HL-60/S4 treated with retinoic acid at 250 ng/mL for 4 days and 3 days (cell line): ENCODE data around the gene CABLES2.

Experiments
- in situ Hi-C: fragments of 300-500 bp; cut with MboI; formaldehyde crosslinking; loops from 2 replicates; pipeline ENCODE4 v1.7.0; 2022; ENCODE audit warnings: low sequenced_read_pairs

Gene CABLES2

GRCh38 chr20:62406635-62407176 lies 379 bp downstream of the CABLES2 start:
- in situ Hi-C loops, result no loop called here

GRCh38 chr20:62405981-62406513 lies 1.0 kb downstream of the CABLES2 start:
- in situ Hi-C loops, result no loop called here

- in situ Hi-C loops, result no loop called here
Measured at GRCh38 chr20:62405108-62405980, 1.7 kb downstream of the CABLES2 start.

- in situ Hi-C loops, result no loop called here
Measured at GRCh38 chr20:62404761-62405107, 2.4 kb downstream of the CABLES2 start.

GRCh38 chr20:62404112-62404665 lies 2.9 kb downstream of the CABLES2 start:
- in situ Hi-C loops, result no loop called here

GRCh38 chr20:62403331-62403730 lies 3.8 kb downstream of the CABLES2 start:
- in situ Hi-C loops, result no loop called here

- in situ Hi-C loops, result no loop called here
Measured at GRCh38 chr20:62402456-62403150, 4.5 kb downstream of the CABLES2 start.

- in situ Hi-C loops, result no loop called here
Measured at GRCh38 chr20:62401331-62401779, 5.7 kb downstream of the CABLES2 start.

GRCh38 chr20:62400541-62400940 lies 6.5 kb downstream of the CABLES2 start:
- in situ Hi-C loops, result no loop called here

GRCh38 chr20:62400021-62400420 lies 7.1 kb downstream of the CABLES2 start:
- in situ Hi-C loops, result no loop called here

GRCh38 chr20:62398120-62398821 lies 8.8 kb downstream of the CABLES2 start:
- in situ Hi-C loops, result no loop called here

- in situ Hi-C loops, result no loop called here
Measured at GRCh38 chr20:62396367-62397239, 10.5 kb downstream of the CABLES2 start.

- in situ Hi-C loops, result no loop called here
Measured at GRCh38 chr20:62395311-62396242, 11.5 kb downstream of the CABLES2 start.

- in situ Hi-C loops, result no loop called here
Measured at GRCh38 chr20:62394248-62395245, 12.5 kb downstream of the CABLES2 start.

- in situ Hi-C loops, result no loop called here
Measured at GRCh38 chr20:62393830-62394229, 13.3 kb downstream of the CABLES2 start.

- in situ Hi-C loops, result no loop called here
Measured at GRCh38 chr20:62393335-62393665, 13.8 kb downstream of the CABLES2 start.

- in situ Hi-C loops, result no loop called here
Measured at GRCh38 chr20:62392621-62393334, 14.3 kb downstream of the CABLES2 start.
